Gastrocnemius medialis (tissue), 4 donors: Measurements from ENCODE around the gene LIN7C. TPM values are rescaled to one million over a fixed set of nuclear protein-coding genes. Genes with fewer than 3 reads are reported as not detected.

ENCODE experiments used
- ATAC-seq, 2 donors: fragments of 150-250 bp; one replicate each; pipeline ENCODE4 v1.9.1; 2016
- DNase-seq, 2 donors: peaks; one replicate each; pipeline ENCODE4 v3.0.0-alpha.2; 2019
- H3K27ac ChIP-seq, 4 donors: fragments of 200-600 bp; sonication (generic); 1 replicate in 1 of 4; 2 replicates in 3 of 4; pipeline ENCODE4 v1.5.1; 2016 to 2018; ENCODE audit warnings: mild to moderate bottlenecking in 2 of 4, moderate library complexity in 1 of 4
- H3K27me3 ChIP-seq, 3 donors: fragments of 200-600 bp; sonication (generic) in 2 of 3; 1 replicate in 1 of 3; 2 replicates in 2 of 3; pipeline versions ENCODE4 v1.5.1 to v1.6.0; 2016 to 2019; ENCODE audit warnings: mild to moderate bottlenecking in 1 of 3, moderate library complexity in 1 of 3
- H3K36me3 ChIP-seq, 2 donors: fragments of 200-600 bp; sonication (generic) in 1 of 2; one replicate each; pipeline ENCODE4 v1.5.1; 2017 to 2018
- H3K4me1 ChIP-seq, 2 donors: fragments of 200-600 bp; sonication (generic) in 1 of 2; one replicate each; pipeline ENCODE4 v1.5.1; 2016 to 2017; ENCODE audit warnings: mild to moderate bottlenecking in 2 of 2
- H3K4me3 ChIP-seq, 4 donors: fragments of 200-600 bp; sonication (generic) in 3 of 4; 1 replicate in 1 of 4; 2 replicates in 3 of 4; pipeline ENCODE4 v1.5.1; 2016 to 2019; ENCODE audit warnings: mild to moderate bottlenecking in 2 of 4
- H3K9me3 ChIP-seq, 3 donors: fragments of 200-600 bp; sonication (generic) in 2 of 3; 1 replicate in 1 of 3; 2 replicates in 2 of 3; pipeline ENCODE4 v1.5.1; 2016 to 2019
- CTCF ChIP-seq, 5 experiments: fragments of 450-650 bp in 3 of 5; fragments of 200-600 bp in 2 of 5; sonication (generic) in 2 of 5; IDR thresholded peaks in 4 of 5; conservative IDR thresholded peaks in 1 of 5; 1 replicate in 4 of 5; 2 replicates in 1 of 5; pipeline ENCODE4 v1.5.1; 2016 to 2019; ENCODE audit warnings: antibody characterized with exemption in 5 of 5, mild to moderate bottlenecking in 3 of 5, moderate library complexity in 3 of 5
- POLR2A ChIP-seq, 2 donors: fragments of 450-650 bp; IDR thresholded peaks; one replicate each; pipeline ENCODE4 v1.6.1; 2017; ENCODE audit warnings: antibody characterized with exemption in 2 of 2, mild to moderate bottlenecking in 2 of 2, moderate library complexity in 2 of 2
- in situ Hi-C, 4 donors: fragments of 200-750 bp; cut with MboI; loops; one replicate each; pipeline versions ENCODE4 v1.15.0 to v1.8.0; 2017; ENCODE audit warnings: low sequenced_read_pairs in 4 of 4
- intact Hi-C: fragments of 100-400 bp; cut with DNase I; formaldehyde crosslinking; loops from one replicate; pipeline ENCODE4 v1.15.1; 2023; ENCODE audit warnings: low total_unique reads
- total RNA-seq, 4 donors: library from RNA; depleted of rRNA; stranded (reverse); fragments of >200 nt; gene quantifications; one replicate each; pipeline versions ENCODE4 v1.1.0 to v1.2.3, GENCODE V29; 2016

The LIN7C gene
- total RNA-seq, 4 donors from 2014 or later = 10.6 to 22.8 (median 13.8) TPM

- Histone ChIP-seq H3K36me3 (no peaks in the 10 kb centered on the region), H3K4me3 (no peak overlapping the region), H3K27ac (no peak overlapping the region), H3K27me3 (no peaks in the 10 kb centered on the region), H3K9me3 (no peaks in the 10 kb centered on the region), H3K4me1 (no peaks in the 10 kb centered on the region)
- no peak for TF ChIP-seq POLR2A (IDR thresholded peaks at IDR 0.05)
- TF ChIP-seq CTCF (IDR thresholded peaks at IDR 0.05 in 4 of 5, conservative IDR thresholded peaks at IDR 0.05 in 1 of 5) = no peak
- in situ Hi-C loops = loop anchor here in 1 of 4 donors (25.0 kb wide), 1 partner anchor 120 kb away; the partner anchor contains the start of gene CCDC34
- DNase-seq (no peak), ATAC-seq (no peak)
- intact Hi-C loops = loop anchor here (5.0 kb wide), 1 partner anchor 85 kb away; no protein-coding TSS in a partner anchor
These were observed 23.8 kb downstream of the LIN7C start for GRCh38 chr11:27482793-27483192.

GRCh38 chr11:27481992-27482391, 24.6 kb downstream of the LIN7C start:
- Histone ChIP-seq H3K4me1 (no peaks in the 10 kb centered on the region), H3K4me3 (no peak overlapping the region), H3K27ac (no peak overlapping the region), H3K27me3 (no peaks in the 10 kb centered on the region), H3K36me3 (no peaks in the 10 kb centered on the region), H3K9me3 (no peaks in the 10 kb centered on the region)
- no peak for DNase-seq
- ATAC-seq = no peak
- TF ChIP-seq POLR2A (IDR thresholded peaks at IDR 0.05) (no peak), CTCF (IDR thresholded peaks at IDR 0.05 in 4 of 5, conservative IDR thresholded peaks at IDR 0.05 in 1 of 5) (no peak)
- in situ Hi-C loops (loop anchor here in 1 of 4 donors (25.0 kb wide), 1 partner anchor 120 kb away; the partner anchor contains the start of gene CCDC34), intact Hi-C loops (loop anchor here (5.0 kb wide), 1 partner anchor 85 kb away; no protein-coding TSS in a partner anchor)

GRCh38 chr11:27477831-27478230, 28.7 kb downstream of the LIN7C start:
- ATAC-seq (no peak), DNase-seq (no peak)
- intact Hi-C loops (no loop called here), in situ Hi-C loops (loop anchor here in 1 of 4 donors (25.0 kb wide), 1 partner anchor 116 kb away; the partner anchor contains the start of gene CCDC34)
- Histone ChIP-seq H3K4me3 (no peak overlapping the region), H3K9me3 (no peaks in the 10 kb centered on the region), H3K36me3 (no peaks in the 10 kb centered on the region), H3K27ac (no peak overlapping the region), H3K27me3 (no peaks in the 10 kb centered on the region), H3K4me1 (no peaks in the 10 kb centered on the region)
- TF ChIP-seq CTCF (IDR thresholded peaks at IDR 0.05 in 4 of 5, conservative IDR thresholded peaks at IDR 0.05 in 1 of 5) (no peak), POLR2A (IDR thresholded peaks at IDR 0.05) (no peak)

GRCh38 chr11:27477243-27477642, 29.3 kb downstream of the LIN7C start:
- TF ChIP-seq POLR2A (IDR thresholded peaks at IDR 0.05) = no peak
- TF ChIP-seq CTCF (IDR thresholded peaks at IDR 0.05 in 4 of 5, conservative IDR thresholded peaks at IDR 0.05 in 1 of 5) = no peak
- in situ Hi-C loops = loop anchor here in 1 of 4 donors (25.0 kb wide), 1 partner anchor 115 kb away; the partner anchor contains the start of gene CCDC34
- no peak for ATAC-seq

More at GRCh38 chr11:27477243-27477642, 29.3 kb downstream of the LIN7C start:
- Histone ChIP-seq H3K9me3 (no peaks in the 10 kb centered on the region), H3K27me3 (no peaks in the 10 kb centered on the region), H3K4me3 (no peak overlapping the region), H3K4me1 (no peaks in the 10 kb centered on the region), H3K27ac (no peak overlapping the region), H3K36me3 (no peaks in the 10 kb centered on the region)
- no peak for DNase-seq
- intact Hi-C loops = no loop called here
